Stimulated activated CD8-positive, alpha-beta memory T cell treated with anti-CD3 and anti-CD28 coated beads, Interleukin-15, amount 100 ng/mL, for 4 hours (primary cell): ENCODE results near the gene ZSWIM1.

ENCODE experiments used
- DNase-seq, 2 donors: peaks; one replicate each; pipeline ENCODE4 v3.0.0-alpha.2; 2020; ENCODE audit warnings: low read depth in 2 of 2

The ZSWIM1 gene

DNA sequence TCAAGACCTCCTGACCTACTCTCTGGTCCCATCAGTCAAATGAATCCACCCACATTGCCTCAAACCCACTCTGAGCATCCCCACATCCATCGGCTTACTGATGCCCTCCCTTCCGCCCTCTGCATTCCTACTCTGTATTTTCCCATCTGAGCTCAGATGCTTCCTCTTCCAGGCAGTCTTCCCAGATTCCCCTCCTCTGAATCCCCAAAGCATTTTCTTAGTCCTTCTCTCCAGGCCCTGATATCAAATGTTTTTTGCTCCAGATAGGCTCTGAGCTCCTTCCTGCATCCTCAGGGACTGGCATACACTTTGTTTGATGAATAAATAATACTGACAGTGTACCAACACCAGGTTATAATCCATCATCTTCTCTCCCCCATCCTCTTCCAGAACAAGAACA, 27.1 kb downstream of the ZSWIM1 start:
- DNase-seq, result no peak

GRCh38 chr20:45909336-45909808, 28.3 kb downstream of the ZSWIM1 start:
- DNase-seq, result no peak

DNA sequence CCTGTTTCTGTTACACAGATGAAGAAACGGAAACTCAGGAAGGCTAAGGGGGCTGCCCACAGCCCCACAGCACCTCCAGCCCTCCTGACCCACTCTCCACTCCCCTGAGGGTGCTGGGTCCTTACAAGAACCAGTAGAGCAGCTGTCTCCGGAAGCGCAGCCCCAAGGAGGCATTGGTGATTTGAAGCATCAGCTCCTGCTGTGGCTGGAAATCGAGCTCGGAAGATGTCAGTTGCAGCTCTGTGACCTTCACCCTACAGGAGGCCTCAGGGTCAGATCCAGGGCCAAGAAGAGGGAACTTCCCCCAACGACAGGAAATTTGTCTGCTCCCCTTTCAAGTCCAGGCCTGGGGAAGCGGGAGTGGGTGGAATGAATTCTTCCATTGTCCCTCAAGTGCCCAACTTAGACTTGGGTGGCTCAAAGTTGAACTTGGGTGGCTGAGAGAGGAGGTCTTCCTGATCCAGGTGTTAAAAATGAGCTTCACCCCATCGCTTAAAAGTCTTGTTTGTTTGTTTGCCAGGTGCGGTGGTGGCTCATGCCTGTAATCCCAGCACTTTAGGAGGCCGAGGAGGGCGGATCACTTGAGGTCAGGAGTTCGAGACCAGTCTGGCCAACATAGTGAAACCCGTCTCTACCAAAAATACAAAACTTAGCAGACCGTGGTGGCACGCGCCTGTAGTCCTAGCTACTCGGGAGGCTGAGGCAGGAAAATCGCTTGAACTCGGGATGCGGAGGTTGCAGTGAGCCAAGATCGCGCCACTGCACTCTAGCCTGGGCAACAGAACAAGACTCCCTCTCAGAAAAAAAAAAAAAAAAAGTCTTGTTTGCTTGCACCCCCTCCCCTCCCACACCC, 29.0 kb downstream of the ZSWIM1 start:
- no peak for DNase-seq

DNA sequence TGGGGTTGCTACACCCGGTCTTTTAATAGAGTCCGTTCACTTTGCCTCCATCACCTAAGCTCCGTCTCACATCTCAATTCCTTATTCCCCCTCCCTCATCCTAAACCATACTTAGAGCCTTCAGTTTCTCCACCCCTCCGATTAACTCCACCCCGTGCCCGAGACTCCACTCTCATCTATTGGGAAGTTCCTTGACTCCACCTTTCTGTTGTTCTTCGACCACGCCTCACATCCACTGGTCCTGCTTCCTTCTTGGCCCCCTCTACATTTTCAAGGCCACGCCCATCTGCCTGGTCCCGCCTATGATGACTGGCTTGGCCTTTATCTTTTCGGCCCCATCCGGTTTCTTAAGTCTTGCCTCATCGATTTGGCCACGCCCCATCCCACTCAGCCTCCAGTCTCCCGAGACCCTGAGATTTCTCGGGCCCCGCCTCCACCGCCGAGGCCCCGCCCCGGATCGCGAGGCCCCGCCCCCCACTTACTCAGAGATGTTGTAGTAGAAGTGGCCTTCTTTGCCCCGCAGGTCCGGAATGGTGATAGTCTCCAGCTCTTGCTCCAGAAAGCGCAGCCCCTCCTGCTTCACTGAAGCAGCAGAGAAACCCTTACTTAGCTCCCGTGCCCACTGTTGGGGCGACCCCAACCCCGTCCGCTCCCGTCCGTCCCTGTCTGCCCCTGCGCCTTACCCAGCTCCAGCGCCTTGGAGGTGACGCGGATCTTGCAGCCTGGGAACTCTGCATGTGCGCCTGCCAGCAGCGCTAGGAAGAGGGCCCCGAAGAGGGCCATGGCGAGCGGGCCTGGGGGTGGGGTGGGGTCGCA, 29.9 kb downstream of the ZSWIM1 start:
- peak; percentile 83 to 87 for DNase-seq

- no peak for DNase-seq
Measured at GRCh38 chr20:45911486-45912343, 30.7 kb downstream of the ZSWIM1 start, which contains the start of gene PLTP. TSS of gene PLTP (minus strand) at chr20:45912155. CDS start at chr20:45911452, 703 bp downstream.

DNA sequence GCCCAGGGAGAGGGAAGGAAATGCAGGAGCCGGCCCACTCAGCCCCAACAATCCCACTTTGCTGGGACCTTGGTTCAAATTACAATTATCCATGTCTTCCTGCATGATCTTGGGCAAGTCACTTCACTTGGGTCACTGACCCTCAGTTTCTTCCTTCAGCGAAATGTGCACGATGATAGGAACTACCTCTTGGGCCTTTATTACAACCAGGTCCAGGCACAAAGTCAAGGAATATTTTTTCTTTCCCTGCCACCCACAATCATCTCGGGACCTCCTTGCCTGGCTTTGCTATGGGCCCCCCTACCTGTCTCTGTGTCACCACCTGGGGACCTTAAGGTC, 31.3 kb downstream of the ZSWIM1 start:
- DNase-seq, result no peak

DNA sequence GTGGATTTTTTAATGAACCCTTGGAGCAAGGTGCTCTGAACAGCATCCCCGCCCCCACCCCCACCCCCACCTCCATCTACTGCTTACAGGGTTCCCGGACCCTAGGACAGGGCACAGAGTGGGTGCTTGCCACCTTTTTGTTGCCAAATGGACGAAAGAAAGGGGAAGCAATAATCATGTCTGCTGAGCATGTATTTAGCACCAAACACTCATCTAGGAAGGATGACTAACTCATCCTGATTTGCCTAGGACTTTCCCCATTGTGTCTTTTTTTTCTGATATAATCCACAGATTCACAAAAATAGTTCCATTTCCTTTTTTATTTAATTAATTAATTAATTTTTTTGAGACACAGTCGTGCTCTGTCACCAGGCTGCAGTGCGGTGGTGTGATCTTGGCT, 32.1 kb downstream of the ZSWIM1 start:
- no peak for DNase-seq

DNA sequence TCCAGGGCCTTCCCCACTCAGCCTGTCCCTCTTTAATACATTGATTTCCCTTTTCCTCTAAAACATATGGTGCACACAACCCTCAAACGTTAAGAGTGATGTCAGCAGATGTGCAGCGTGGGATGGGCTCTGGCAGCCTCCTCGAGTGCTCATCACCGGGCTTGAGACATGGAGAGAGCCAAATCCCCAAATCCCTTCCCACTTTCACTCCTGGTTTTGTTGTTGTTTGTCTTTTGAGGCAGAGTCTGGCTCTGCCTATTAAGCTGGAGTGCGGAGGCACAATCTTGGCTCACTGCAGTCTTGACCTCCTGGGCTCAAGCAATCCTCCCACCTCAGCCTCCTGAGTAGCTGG, 36.7 kb downstream of the ZSWIM1 start:
- no peak for DNase-seq

DNA sequence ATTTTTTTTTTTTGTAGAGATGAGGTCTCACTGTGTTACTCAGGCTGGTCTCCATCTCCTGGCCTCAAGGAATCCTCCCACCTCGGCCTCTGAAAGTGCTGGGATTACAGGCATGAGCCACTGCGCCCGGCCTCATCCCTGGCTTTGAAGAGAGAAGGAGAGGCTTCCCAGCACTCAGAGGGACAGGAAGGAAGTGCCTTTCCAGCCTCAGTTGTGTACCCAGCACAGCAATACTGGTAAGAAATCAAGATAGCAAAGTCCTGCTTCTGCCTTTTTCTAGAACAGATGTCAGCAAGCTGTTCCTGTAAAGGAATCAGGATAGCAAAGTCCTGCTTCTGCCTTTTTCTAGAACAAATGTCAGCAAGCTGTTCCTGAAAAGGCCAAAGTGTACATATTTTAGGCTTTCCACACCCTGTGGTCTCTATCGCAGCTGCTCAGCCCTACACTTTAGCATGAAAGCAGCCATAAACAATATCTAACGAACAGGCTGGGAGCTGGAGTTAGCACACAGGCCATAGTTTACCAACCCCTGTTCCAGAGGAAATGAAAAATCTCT, 37.2 kb downstream of the ZSWIM1 start:
- no peak for DNase-seq

DNA sequence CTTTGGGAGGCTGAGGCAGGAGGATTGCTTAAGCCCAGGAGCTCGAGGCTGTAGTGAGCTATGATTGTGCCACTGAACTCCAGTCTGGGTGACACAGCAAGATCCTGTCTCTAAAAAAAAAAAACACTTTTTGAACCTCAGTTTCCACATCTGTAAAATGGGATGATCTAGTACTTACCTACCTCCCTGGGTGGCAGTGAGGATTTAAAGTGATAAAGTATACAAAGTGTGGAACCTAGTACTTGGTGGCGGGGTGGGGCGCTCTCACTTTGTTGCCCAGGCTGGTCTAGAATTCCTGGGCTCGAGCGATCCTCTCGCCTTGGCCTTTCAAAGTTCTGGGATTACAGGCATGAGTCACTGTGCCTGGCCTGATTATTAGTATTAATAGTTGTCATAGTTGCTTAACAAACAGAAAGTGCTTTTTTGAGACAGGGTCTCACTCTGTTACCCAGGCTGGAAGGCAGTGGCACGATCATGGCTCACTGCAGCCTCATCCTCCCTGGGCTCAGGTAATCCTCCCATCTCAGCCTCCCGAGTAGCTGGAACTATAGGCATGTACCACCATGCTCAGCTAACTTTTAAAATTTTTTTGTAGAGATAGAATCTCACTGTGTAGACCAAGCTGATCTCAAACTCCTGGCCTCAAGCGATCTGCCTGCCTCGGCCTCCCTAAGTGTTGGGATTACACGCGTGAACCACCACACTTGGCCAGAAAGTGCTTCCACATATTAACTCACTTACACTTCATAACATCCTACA, 37.9 kb downstream of the ZSWIM1 start:
- no peak for DNase-seq

GRCh38 chr20:45919542-45920399, 38.7 kb downstream of the ZSWIM1 start:
- no peak for DNase-seq

DNA sequence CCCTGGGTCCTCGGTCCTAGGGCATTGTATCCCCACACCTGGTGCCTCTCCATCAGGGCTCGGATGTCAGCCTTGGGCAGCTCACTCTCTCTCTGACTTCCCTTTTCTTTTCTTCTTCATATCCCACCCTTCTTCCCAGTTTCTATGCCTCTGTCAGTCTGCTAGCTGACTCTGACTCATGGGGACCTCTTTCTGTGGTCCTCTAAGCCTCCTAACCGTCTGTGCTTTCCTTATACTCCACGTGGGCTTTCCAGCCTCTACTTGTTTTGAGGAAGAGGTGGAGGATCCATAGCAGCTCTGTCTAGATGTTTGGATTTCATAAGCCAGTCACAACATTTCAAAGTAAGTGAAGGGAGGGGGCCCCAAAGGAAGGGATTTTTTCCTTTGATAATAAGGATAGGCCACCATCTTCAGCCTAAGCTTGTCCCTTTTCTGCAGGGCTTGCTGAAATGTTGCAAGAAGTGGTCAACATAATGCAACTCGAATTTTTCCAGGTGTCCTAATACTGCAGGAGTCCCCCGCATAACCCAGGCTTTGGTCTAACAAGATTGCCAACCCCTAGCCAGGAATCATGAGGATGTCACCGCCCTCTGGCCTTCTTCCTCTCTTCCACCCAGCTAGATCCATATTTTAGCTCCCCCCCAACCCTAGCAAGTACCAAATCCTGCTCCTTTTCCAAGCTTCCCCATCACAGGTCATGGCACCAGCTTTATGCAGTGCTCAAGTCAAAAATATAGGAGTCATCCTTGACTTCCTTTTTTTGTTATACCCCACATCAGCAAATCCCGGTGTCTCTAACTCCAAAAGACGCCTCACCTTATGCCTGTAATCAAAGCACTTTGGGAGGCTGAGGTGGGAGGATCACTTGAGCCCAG, 39.7 kb downstream of the ZSWIM1 start:
- no peak for DNase-seq

- DNase-seq, result no peak
Measured at GRCh38 chr20:45921337-45922189, 40.5 kb downstream of the ZSWIM1 start.

DNA sequence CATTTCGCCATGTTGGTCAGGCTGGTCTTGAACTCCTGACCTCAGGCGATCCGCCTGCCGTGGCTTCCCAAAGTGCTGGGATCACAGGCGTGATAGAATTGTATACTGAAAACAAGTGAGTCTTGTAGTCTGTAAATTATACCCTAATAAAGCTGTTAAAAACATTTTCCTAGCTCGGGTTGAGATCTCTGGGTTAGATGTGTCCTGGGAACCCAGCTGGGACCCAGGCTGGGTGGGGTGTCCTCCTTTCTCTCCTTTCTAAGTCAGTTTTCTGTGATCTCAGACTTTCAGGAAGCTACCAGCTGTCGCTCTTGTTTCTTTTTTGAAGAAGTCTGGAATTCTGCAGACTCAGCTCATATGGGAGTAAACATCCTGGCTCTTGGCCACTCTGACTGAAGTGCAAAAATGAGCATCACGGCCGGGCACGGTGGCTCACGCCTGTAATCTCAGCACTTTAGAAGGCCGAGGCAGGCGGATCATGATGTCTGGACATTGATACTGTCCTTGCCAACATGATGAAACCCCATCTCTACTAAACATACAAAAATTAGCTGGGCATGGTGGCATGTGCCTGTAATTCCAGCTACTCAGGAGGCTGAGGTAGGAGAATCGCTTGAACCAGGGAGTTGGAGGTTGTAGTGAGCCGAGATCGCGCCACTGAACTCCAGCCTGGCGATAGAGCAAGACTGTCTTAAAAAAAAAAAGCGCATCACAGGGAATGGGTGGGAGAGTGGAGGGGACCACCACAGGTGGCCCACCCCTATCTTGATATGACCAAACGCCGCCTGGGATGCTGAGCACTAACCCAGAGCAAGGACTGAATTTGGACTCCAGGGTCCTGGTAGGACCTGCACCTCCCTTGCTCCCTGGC, 43.6 kb downstream of the ZSWIM1 start:
- DNase-seq, result no peak

GRCh38 chr20:45925821-45926506, 44.9 kb downstream of the ZSWIM1 start:
- DNase-seq, result no peak

DNA sequence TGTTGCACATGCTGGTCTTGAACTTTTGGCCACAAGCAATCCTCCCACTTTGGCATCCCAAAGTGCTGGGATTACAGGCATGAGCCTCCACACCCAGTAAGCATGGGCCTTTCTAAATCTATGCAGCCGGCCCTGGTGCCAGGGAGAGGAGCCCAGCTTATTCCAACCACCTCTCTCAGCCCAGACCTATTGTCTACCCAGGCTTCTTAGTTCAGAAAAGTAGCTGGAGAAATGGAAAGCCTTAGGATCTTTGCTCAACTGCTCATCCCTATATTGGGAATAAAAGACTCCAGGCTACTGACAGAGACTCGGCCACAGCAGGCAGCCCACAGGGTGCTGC, 45.7 kb downstream of the ZSWIM1 start:
- no peak for DNase-seq
